ENCODE measurements around the gene C16orf96.

C16orf96 gene

DNA sequence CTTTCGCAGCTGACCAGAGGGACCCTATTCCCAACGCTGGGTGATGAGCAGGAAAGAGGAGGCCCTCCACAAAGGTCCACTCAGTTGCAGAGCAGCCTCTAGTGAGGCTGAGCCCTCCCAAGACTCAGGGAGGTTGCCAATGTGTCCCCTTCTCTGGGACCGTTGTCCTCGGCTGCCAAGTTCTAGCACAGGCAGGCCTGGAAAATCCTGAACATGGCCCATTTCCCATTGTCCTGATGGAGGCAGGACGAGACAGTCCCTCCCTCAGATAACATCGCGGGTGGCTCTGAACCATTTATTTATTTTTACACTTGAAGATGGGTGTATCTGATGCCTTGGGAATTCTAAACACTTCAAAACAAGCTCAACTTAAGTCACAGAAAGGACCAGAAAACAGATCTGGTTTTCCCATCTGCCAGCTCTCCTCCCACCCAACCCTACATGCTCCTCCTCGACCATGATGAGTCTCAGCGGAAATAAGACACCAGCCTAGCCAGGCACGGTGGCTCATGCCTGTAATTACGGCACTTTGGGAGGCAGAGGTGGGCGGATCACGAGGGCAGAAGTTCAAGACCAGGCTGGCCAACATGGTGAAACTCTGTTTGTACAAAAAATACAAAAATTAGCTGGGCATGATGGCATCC lies 30.4 kb upstream of the C16orf96 start:
- DNase-seq (ENCODE audit: low read depth in 3 of 3), result no peak

DNA sequence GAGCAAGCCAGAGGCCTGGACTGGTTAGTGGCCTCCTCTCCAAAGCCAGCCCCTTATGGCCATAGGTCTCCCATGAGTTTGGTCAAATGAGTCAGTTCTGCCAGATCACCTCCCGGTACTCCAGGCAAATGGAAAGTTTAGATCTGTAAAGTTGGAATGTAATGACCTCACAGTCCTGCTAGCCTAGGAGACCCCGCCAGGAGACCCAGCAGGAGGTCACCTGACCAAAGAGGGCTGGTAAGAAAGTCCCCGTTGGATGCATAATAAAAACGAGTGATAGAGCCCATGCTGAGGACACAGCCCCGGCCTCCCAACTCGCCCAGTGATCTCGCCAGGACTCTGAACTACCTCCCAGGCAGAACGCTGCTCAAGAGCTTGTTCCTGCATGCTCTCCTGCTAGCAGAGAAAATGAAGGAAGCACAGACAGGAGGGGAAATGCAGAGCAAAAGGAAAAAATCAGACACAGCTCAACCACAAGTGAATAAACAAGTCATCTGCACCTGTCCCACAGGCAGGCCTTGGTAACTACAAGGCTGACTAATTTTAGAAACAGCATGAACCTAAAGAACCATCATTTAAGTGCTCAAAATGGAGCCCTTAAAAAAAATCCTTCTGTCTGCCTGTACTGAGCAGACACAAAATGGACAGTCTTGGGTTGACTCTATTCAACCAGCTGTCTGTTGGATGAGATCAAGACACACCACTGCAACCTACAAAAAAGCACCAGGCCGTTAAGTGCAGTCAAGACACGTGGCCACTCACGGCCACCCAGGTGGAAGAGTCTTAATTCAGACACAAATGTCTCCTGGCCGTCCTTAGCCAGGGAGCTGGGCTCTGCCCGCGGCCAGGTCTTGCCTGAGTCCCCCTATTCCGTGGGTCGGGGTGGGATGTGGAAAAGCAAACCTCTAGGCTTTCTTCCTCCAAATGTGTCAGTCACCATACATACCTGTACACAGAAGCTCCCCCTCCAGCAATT lies 26.8 kb upstream of the C16orf96 start:
- no peak for DNase-seq (ENCODE audit: low read depth in 3 of 3)

DNA sequence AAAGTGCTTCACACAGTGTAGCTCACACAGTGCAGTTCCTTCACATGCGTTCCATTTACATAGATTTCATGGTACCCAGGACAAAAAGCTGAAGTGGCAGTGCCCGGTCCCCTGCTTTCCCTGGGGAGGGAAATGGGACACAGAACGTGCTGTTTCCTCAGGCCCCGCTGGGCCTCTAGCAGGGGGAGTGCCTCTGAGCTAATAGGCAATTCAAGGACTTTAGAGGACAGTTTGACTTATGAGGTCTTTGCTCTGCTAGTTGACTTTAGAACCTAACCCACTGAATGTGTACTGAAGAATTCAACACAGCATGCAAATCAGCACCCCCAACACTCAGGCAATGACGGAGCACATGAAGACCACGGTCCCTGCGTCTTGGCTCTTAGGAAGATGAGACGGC lies 24.3 kb upstream of the C16orf96 start:
- DNase-seq (ENCODE audit: low read depth in 3 of 3), result no peak

DNA sequence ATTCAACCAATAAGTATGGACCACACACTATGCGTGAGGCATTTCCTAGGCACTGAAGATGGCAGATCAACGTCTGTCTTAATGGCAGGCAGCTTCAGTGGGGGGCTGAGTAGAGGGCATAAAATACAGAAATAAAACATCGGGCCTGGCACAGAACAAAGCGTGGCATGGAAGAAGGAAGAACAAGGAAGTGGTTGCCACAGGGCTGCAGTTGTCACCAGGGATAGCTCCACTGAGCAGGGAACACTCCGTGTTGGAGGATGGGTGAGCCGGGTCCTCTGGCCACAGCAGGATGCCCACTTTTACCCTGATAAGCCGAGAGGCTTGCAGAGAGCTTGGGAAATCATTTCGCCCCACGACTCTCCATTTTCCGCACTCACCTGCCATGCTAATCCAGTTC lies 23.9 kb upstream of the C16orf96 start:
- DNase-seq (ENCODE audit: low read depth in 3 of 3), result no peak

DNA sequence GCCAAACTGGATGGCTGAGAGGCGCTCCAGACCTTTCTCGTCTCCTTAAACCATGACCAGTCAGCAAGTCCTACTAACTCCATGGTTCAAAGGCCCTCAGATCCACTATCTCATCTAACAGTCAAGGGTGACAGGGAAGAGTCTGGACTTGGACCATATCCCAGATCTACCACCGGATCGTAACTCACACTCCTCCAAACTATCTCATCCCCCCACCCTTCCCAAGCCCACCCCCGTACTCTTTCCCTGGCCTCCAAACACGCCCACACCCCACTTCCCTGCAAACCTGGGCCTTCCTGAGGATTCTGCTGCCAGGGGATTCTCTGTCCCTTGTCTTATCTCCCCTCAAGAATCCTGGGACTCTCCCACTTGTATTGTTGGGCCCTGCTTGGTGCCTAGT lies 22.6 kb upstream of the C16orf96 start:
- DNase-seq (ENCODE audit: low read depth in 3 of 3), result no peak

DNA sequence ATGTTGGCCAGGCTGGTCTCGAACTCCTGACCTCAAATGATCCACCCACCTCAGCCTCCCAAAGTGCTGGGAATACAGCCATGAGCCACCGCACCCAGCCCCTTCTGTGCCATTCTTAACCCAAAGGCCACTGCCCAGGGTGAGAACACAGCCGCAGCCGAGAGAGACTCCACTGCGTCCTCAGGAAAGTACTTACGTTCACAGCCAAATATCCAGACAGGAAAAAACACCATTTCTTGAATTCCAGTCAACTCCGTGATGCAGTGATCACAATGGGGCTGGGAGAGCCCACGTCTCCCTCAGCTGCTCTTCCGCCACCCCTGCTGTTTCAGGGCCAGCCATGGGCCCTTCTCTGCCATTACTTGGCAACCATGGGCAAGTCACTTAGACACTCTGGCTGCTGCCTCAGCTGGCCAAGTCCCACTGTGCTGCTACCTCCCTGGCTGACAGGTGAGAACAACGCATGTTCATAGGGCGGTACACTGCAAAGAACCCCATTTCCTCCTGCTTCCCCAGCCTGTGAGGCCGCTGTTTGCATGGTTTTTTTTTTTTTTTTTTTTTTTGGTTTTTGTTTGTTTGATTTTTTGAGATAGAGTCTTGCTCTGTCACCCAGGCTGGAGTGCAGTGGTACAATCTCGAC lies 21.9 kb upstream of the C16orf96 start:
- DNase-seq (ENCODE audit: low read depth in 3 of 3), result no peak

DNA sequence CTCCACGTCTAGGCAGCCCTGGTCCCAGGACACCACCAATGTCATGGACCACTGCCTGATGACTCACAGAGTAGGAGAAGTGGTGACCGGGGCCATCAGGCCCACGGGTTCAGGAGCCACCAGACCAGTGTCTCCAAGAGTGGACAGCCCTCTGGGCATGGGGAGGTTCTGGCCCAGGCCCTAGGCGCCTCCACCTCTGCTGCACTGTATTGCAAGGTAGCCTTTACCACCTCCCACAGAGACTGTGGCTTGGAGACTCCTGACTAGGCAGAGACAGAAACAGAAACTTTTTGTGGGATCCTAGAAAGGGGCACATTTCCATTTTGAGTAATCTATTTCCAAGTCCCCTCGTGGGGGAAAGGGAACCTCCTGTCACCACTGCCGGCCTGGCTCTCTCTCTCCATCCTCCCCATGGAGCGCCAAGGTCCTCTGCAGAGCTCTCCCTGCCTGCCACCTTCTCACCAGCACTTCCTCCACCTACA lies 20.5 kb upstream of the C16orf96 start:
- peak in 2 of 3 experiments; percentile 12 to 45 for DNase-seq (ENCODE audit: low read depth in 3 of 3)

DNA sequence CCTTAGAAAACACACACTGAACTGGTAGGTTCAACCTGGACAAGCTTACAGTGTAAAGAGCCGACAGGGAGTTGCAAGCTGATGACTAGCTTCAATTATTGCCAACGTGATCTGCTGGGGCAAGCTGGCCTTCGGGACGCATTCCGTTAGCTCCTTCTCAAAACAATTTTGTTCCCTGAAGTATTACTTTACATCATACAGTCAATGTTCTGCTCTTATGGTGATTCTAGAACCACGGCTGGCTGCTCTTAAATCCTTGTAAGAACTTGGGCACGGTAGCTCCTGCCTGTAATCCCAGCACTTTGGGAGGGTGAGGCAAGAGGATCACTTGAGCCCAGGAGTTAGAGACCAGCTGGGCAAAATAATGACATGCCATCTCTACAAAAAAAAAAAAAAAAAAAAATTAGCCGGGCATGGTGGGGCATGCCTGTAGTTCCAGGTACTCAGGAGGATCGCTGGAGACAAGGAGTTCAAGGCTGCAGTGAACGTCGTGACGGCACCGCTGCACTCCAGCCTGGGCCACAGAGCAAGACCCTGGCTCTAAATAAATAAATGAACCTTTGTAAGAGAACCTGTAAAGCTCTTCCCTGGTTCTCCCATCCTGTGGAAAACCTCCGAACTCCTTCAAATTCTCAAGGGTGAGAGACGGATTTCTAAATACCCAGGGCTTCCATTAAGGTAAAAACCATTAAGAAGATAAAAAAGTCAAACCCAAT lies 19.6 kb upstream of the C16orf96 start:
- DNase-seq (ENCODE audit: low read depth in 3 of 3), result no peak

DNA sequence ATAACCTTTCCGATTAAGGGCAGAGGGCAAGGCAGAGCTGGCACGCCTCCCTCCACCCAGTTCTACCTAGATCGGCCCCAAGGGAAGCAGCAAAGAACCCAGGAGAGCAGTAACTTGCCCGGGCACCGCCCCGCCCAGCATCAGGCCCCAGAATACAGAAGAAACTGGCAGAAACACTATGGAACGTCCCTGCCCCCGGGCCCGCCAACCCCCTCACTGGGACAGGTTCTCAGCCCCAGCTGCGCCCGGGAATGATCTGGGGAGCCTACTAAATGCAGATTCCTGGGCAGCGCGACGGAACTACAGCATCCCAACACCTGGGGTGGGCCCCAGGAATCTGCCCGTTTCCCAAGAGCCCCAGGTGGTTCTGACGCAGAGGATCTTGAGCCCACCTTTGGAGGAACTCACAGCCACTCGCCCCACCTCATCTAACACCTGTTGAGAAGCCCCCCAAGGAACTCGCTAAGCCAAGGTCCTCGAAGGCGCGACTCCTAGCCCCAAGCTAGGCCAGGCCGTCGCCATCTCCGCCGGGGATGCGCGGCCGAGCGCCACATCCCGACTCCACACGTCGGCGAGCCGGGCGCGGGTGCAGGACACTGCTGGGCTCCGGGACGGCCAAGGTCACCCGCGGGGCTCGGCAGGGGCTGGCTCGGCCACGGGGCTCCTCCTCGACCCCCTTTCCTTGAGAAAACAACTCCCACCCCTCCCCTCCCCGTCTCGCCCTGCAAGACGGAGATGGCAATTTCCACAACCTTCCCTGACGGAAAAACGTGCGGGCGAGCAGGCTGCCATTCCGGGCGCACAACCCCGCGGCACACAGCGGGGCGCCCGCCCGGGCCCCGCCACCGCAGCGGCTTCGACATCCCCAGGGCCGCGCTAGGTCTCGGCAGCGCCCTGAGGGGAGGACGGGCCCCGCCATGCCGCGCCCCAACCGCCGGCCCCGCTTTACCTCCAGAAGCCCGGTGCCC lies 18.5 kb upstream of the C16orf96 start:
- DNase-seq (ENCODE audit: low read depth in 3 of 3), result no peak

DNA sequence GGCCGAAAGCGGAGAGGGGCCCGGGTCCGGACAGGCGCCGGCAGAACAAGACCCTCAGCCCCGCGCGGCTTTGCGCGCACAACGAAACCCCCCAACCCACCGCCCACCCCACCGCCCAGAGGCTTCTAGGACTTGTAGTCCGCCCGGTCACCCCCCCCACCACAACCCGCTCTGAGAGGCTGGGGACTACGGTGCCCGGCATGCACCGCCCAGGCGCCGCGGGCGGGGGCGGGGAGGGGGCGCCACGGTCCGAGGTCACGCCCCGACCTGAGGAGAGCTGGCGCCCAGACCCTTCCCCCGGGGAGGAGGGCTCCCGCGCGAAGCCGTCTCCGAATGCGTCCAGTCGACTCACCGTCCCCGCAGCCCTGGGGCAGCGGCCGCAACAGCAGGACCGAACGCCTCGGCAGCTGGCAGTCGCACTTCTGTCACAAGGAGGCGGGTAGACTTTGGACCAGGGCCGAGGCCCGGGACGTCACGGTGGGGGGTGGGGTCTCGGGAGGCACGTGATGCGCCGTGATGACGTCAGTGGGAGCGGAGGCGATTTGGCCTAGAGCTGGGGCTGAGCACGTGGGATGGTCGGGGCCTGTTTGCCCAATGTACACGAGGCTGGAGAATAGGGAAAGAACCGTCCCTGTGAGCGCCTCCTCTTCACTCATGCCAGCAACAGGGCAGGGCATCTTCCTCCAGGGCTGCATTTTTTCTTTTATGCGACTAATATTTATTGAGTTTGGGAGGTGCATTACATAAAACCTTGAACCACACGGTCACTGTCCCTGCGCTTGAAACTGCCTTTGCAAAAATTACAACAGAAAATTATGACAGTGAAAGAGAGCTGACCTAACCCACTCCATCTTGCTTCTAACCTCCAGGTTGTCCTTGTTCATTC lies 17.5 kb upstream of the C16orf96 start, which contains the start of gene CDIP1:
CDIP1 (minus strand) TSS at position 424 of the 886 bp plus-strand sequence. CDS start 24,643 bp downstream, outside the sequence.
- peak; percentile 91 to 98 (median 94) for DNase-seq (ENCODE audit: low read depth in 3 of 3)

DNA sequence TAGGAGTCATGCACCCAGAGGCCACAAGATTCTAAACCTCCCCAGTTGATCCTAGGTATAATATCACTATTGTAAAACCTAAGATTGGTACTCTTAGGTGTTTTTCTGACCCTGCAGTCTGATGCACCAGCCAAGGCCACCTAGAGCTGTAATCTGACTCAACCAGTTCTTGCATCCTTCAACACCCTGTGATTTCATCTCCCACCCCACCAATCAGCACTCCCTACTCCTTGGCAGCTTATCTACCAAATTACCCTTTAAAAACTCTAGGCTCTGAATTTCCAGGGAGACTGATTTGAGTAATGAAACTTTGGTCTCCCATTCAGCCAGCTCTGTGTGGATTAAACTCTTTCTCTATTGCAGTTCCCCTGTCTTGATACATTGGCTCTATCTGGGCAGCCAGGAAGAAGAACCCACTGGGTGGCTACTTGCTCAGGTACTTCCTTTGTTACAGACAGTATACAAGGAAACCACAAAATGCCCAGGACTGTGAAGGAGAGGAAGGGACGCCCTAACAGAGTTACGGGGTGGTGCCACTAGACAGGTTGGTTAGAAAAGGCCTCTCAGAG lies 16.3 kb upstream of the C16orf96 start:
- no peak for DNase-seq (ENCODE audit: low read depth in 3 of 3)

DNA sequence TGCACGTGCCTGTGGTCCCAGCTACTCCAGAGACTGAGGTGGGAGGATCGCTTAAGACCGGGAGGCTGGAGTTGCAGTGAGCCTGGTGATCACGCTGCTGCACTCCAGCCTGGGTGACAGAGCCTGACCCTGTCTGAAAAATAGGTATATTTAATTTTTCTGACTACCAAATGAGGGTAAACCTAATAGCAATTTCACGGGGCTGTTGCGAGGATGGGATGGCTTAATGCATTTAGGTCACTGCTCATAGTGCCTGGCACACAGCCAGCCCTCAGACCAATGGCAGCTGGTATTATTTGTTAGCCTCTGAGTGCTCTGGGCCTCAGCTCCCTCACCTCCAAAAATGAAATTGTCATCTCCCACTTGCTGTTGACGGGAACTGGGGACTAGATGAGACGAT lies 11.7 kb upstream of the C16orf96 start:
- DNase-seq (ENCODE audit: low read depth in 3 of 3), result no peak

DNA sequence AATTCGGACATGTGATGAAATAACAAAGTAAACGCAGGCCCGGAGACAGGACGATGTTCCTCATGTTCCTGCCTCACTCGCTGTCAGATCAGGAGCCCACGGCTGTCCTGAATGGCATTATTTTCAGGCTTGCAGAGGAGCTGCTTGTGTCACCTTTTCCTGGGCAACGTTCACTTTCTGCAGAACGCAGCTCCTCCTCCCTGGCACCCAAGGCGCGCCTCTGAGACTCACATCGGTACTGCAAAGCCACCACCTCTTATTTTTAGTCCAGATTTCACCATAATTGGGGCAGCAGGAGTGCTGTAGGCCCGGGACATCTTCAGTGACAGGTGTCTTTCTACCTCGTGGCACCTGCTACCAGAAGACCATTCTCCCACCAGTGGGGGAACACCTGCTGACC lies 8.0 kb upstream of the C16orf96 start:
- no peak for DNase-seq (ENCODE audit: low read depth in 3 of 3)

DNA sequence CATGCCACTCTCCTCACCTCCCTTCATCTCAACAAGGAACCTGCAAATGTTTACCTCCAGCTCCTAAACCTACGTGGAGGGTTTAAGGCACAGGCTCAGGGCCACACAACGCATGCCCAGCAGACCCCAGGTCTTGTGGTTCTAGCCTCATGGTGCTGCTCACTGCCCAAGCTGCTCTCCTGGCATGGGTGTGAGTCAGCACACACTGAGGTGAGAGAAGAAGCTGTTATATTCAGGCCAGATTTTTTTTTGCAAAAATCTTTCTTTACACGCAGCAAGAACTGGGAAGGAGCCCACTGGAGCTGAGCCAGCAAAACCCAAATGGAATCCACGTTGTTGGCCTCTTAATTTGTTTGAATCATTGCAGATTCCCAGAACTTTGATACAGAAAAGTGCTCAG lies 5.5 kb upstream of the C16orf96 start:
- DNase-seq (ENCODE audit: low read depth in 3 of 3), result no peak

DNA sequence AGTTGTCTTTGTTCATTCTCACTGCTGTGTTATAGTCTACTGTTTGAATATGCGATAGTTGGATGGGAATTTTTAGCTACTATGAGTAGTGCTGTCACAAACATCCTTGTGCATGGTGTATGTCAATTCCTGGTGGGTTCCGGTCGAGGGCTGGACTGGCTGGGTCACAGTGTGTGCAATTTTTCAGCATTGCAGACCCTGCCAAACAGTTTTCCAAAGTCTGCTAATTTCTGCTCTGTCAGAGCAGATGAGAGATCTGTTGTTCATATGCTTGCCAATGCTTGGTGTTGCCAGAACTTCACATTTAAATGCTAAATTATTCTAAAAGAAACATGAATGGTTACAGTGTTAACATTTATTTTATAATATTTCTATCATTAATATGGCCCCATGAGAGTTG lies 3.6 kb upstream of the C16orf96 start:
- DNase-seq (ENCODE audit: low read depth in 3 of 3), result no peak

DNA sequence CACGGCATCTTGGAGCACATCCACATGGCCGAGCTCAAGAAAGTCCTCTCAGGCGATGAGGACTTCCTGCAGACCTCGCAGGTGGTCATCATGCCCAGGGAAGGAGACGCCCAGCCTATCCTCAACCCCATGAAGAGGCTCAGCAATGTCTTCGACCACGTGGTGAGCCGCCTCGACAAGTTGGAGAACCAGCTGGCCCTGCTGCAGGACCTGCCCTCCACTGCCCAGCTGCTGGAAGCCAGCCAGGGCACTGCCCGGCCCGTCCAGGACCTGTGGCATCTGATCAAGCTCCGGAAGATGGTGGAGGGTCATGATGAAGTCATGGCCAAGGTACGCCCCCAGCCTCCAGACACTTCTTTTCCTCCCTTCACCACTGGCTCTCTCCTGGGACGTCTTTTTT lies 440 bp downstream of the C16orf96 start:
- no peak for DNase-seq (ENCODE audit: low read depth in 3 of 3)

DNA sequence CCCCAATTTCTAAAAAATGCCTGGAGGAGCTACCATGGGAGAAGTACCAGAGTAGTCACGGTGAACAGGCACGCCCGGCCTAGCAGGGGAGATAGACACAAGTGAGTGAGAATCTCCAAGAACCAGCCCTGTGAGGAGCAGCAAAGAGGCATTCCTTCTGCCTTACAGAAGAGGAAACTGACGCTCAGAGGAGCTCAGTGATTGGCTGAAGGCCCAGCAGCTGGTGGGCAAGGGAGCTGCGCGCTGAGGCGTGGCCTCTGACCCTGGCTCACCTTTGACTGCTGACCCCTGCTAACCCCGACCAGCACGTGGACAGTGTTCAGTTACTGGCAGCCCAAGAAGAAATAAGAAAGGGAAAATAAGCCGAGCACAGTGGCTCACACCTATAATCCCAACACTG lies 1.8 kb downstream of the C16orf96 start:
- DNase-seq (ENCODE audit: low read depth in 3 of 3), result no peak

DNA sequence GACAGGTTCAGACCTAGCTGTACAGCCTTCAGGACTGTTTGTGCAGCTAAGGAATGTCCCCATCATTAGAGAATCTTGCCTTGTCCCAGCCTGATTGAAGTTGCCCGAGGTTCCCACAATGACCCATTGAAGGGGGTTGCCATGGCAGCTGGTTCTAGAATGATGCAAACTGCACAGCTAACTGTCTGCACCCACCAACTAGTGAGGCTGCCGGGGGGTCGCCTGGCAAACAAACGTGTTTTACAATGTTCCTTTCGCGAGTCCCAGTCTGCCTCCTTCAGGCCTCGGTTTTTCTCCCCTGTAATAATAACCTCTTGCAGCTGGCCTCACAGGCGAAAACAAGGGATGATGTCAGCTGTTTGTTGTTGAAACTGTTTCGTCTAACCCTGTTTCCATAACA lies 5.5 kb downstream of the C16orf96 start:
- DNase-seq (ENCODE audit: low read depth in 3 of 3), result no peak

DNA sequence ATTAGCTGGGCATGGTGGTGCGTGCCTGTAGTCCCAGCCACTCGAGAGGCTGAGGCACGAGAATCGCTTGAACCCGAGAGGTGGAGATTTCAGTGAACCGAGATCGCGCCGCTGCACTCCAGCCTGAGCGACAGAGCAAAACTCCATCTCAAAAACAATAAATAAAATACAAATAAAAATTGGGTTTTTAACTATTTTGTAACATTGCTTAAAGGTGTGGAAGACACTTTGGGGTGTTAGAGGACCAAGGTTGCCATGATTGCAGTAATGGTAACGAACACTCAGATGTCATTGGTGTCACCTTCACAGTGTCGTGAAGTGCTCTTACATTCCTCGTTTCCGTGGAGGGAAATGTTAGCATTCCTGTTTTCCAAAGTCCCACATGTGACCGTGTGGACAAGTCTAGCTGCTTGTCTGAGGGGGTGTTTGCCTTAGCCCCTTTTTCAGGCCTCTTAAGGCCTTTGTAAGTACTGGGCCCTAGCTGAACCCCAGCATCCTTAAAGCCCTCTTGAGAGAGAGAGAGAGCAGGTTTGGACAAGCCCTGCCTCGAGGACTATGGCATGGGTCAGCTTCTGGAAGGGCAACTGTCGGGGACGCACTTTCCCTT lies 8.6 kb downstream of the C16orf96 start:
- no peak for DNase-seq (ENCODE audit: low read depth in 3 of 3)
